ENCODE results near the gene UNC5A.

GRCh38 chr5:176825957-176826356, 15.6 kb downstream of the UNC5A start:
- no peak for TF ChIP-seq CTCF (IDR thresholded peaks at IDR 0.05)
- TF ChIP-seq POLR2A (IDR thresholded peaks at IDR 0.05): no peak

Data from uterus (tissue), 2 donors.